Neural cell (in vitro differentiated cells): ENCODE results near the gene UHRF1. TPM values are rescaled to one million over a fixed set of nuclear protein-coding genes. Genes with fewer than 3 reads are reported as not detected.

Source experiments
- H2AFZ ChIP-seq: fragments of 200-600, 300-800 bp; sonication (generic), shearing (Covaris generic); 2 replicates; pipeline ENCODE4 v1.6.0; 2014; ENCODE audit warnings: low read depth, mild to moderate bottlenecking, antibody characterized with exemption, low read length, moderate library complexity
- H3F3A ChIP-seq: fragments of 200-600 bp; shearing (Covaris generic); 2 replicates; pipeline ENCODE4 v1.6.1; 2016; ENCODE audit warnings: mild to moderate bottlenecking, moderate library complexity, mixed read lengths, antibody characterized with exemption, low read length; ENCODE audit not compliant: insufficient read depth, poor library complexity, severe bottlenecking
- H3K27ac ChIP-seq: fragments of 200-600, 300-800 bp; sonication (generic), shearing (Covaris generic); 2 replicates; pipeline ENCODE4 v1.5.1; 2014; ENCODE audit warnings: mild to moderate bottlenecking, low read length, moderate library complexity
- H3K27me3 ChIP-seq: fragments of 300-800, 200-600 bp; sonication (generic), shearing (Covaris generic); 2 replicates; pipeline ENCODE4 v1.6.0; 2014; ENCODE audit warnings: mild to moderate bottlenecking, low read depth, low read length, moderate library complexity; ENCODE audit not compliant: insufficient read depth
- H3K36me3 ChIP-seq: fragments of 300-800, 200-600 bp; sonication (generic), shearing (Covaris generic); 2 replicates; pipeline ENCODE4 v1.5.1; 2014; ENCODE audit warnings: mild to moderate bottlenecking, antibody characterized with exemption, low read length, moderate library complexity; ENCODE audit not compliant: insufficient read depth
- H3K4me2 ChIP-seq: fragments of 300-800, 200-600 bp; sonication (generic), shearing (Covaris generic); 2 replicates; pipeline ENCODE4 v1.6.0; 2014; ENCODE audit warnings: mild to moderate bottlenecking, low read length
- H3K4me3 ChIP-seq: fragments of 300-800, 200-600 bp; sonication (generic), shearing (Covaris generic); 2 replicates; pipeline ENCODE4 v1.5.1; 2014; ENCODE audit warnings: mild to moderate bottlenecking, low read length, moderate library complexity
- H3K79me2 ChIP-seq: fragments of 200-600 bp; shearing (Covaris generic); replicated peaks from 2 replicates; pipeline ENCODE4 v1.6.0; 2014; ENCODE audit warnings: mild to moderate bottlenecking, low read length, moderate library complexity; ENCODE audit not compliant: insufficient read depth
- H3K9ac ChIP-seq: fragments of 300-800, 200-600 bp; sonication (generic), shearing (Covaris generic); 2 replicates; pipeline ENCODE4 v1.6.1; 2016; ENCODE audit warnings: mild to moderate bottlenecking, low read length, mixed read lengths
- H3K9me2 ChIP-seq: fragments of 200-600 bp; shearing (Covaris generic); 2 replicates; pipeline ENCODE4 v1.6.1; 2016; ENCODE audit warnings: mild to moderate bottlenecking, low read length, mixed read lengths; ENCODE audit not compliant: insufficient read depth
- H3K9me3 ChIP-seq: fragments of 200-600, 300-800 bp; sonication (generic), shearing (Covaris generic); 2 replicates; pipeline ENCODE4 v1.6.1; 2016; ENCODE audit warnings: mild to moderate bottlenecking, mixed run types, low read length, moderate library complexity, mixed read lengths
- H4K20me1 ChIP-seq: fragments of 200-600 bp; shearing (Covaris generic); 2 replicates; pipeline ENCODE4 v1.6.1; 2016; ENCODE audit warnings: mild to moderate bottlenecking, mixed run types; ENCODE audit not compliant: insufficient read depth
- CTCF ChIP-seq: fragments of 450-650 bp; IDR thresholded peaks from 2 replicates; pipeline ENCODE4 v1.5.1; 2014; ENCODE audit warnings: antibody characterized with exemption, mild to moderate bottlenecking, moderate library complexity; ENCODE audit not compliant: poor library complexity, severe bottlenecking
- EP300 ChIP-seq: fragments of 450-650 bp; conservative IDR thresholded peaks from 2 replicates; pipeline ENCODE4 v1.6.1; 2014; ENCODE audit warnings: antibody characterized with exemption, mild to moderate bottlenecking, moderate library complexity; ENCODE audit not compliant: poor library complexity, severe bottlenecking
- EZH2 ChIP-seq: fragments of 200-600, 300-800 bp; shearing (Covaris generic), sonication (generic); IDR thresholded peaks from 2 replicates; pipeline ENCODE4 v1.6.1; 2014; ENCODE audit warnings: antibody characterized with exemption, low read length, borderline replicate concordance, mild to moderate bottlenecking; ENCODE audit not compliant: insufficient read depth, poor library complexity, severe bottlenecking
- MXI1 ChIP-seq: fragments of 450-650 bp; conservative IDR thresholded peaks from 2 replicates; pipeline ENCODE4 v1.6.1; 2014; ENCODE audit warnings: antibody characterized with exemption, mild to moderate bottlenecking; ENCODE audit not compliant: poor library complexity, severe bottlenecking
- POLR2AphosphoS5 ChIP-seq: IDR thresholded peaks from 2 replicates; pipeline ENCODE4 v1.6.1; 2012
- RAD21 ChIP-seq: fragments of 450-650 bp; conservative IDR thresholded peaks from 2 replicates; pipeline ENCODE4 v1.6.1; 2014; ENCODE audit warnings: antibody characterized with exemption, mild to moderate bottlenecking, moderate library complexity
- REST ChIP-seq: IDR thresholded peaks from 2 replicates; pipeline ENCODE4 v1.6.1; 2012; ENCODE audit warnings: borderline replicate concordance
- SMC3 ChIP-seq: fragments of 450-650 bp; conservative IDR thresholded peaks from 2 replicates; pipeline ENCODE4 v1.6.1; 2014; ENCODE audit warnings: antibody characterized with exemption, mild to moderate bottlenecking, moderate library complexity; ENCODE audit not compliant: poor library complexity
- TAF1 ChIP-seq: IDR thresholded peaks from 2 replicates; pipeline ENCODE4 v1.6.1; 2012; ENCODE audit warnings: low read depth
- polyA plus RNA-seq: library from polyadenylated mRNA; depleted of rRNA; stranded (reverse); fragments of >200 nt; gene quantifications from 2 replicates; pipeline ENCODE4 v1.2.3, GENCODE V29; 2014

UHRF1 gene
- polyA plus RNA-seq, 1 donor from 2014 or later, result 3.0 TPM

GRCh38 chr19:4991996-4992698 lies 82.8 kb downstream of the UHRF1 start:
- no peaks in the 10 kb centered on the region for H3K9me3 ChIP-seq
- no peaks in the 10 kb centered on the region for H3F3A ChIP-seq
- H3K27ac ChIP-seq, result no peak overlapping the region
- peaks cover 68% of the 10 kb centered on the region for H3K79me2 ChIP-seq
- no peak overlapping the region for H3K4me3 ChIP-seq
- H3K36me3 ChIP-seq, result peaks cover 4% of the 10 kb centered on the region
- no peaks in the 10 kb centered on the region for H3K9me2 ChIP-seq
- no peak overlapping the region for H3K4me2 ChIP-seq
- no peaks in the 10 kb centered on the region for H3K27me3 ChIP-seq
- no peaks in the 10 kb centered on the region for H4K20me1 ChIP-seq
- no peak overlapping the region for H3K9ac ChIP-seq
- no peak overlapping the region for H2AFZ ChIP-seq
- no peak for TF ChIP-seq SMC3
- TF ChIP-seq MXI1, result no peak
- no peak for TF ChIP-seq EZH2
- no peak for TF ChIP-seq CTCF
- TF ChIP-seq EP300, result no peak
- TF ChIP-seq REST, result no peak
- TF ChIP-seq POLR2AphosphoS5, result no peak
- no peak for TF ChIP-seq RAD21
- no peak for TF ChIP-seq TAF1

- Histone ChIP-seq H3K27ac (no peak overlapping the region), H3K9me2 (no peaks in the 10 kb centered on the region), H3K36me3 (peaks cover 11% of the 10 kb centered on the region), H3K9me3 (no peaks in the 10 kb centered on the region), H2AFZ (no peak overlapping the region), H3K9ac (no peak overlapping the region), H3K4me3 (no peak overlapping the region), H4K20me1 (no peaks in the 10 kb centered on the region), H3F3A (no peaks in the 10 kb centered on the region), H3K4me2 (no peak overlapping the region), H3K79me2 (peaks cover 72% of the 10 kb centered on the region), H3K27me3 (no peaks in the 10 kb centered on the region)
- TF ChIP-seq TAF1 (no peak), CTCF (no peak), SMC3 (no peak), EP300 (no peak), EZH2 (no peak)
Observed at GRCh38 chr19:4993683-4994082, 84.4 kb downstream of the UHRF1 start.
